ENCODE data around the gene BIRC5. TPM values are rescaled to one million over a fixed set of nuclear protein-coding genes. Genes with fewer than 3 reads are reported as not detected.

The BIRC5 gene
- total and polyA plus RNA-seq, 9 donors: 0.11 to 1.4 (median 0.73) TPM; not detected in 2

GRCh38 chr17:78186692-78187595 lies 27.1 kb upstream of the BIRC5 start, which contains the start of the genes AFMID and TK1:
Gene AFMID (plus strand): TSS chr17:78187362. CDS start chr17:78187371, 9 bp downstream.
Gene TK1 (minus strand): TSS chr17:78187052. CDS start chr17:78186994, 58 bp downstream.
- TF ChIP-seq CTCF (IDR thresholded peaks at IDR 0.05) (peak; percentile 94 to 96 (median 96)), POLR2A (IDR thresholded peaks at IDR 0.05) (peak; percentile 38), EP300 (IDR thresholded peaks at IDR 0.05) (no peak)
- H3K4me3 ChIP-seq: peak within 1 kb of the TSS; percentile 38
- H3K36me3 ChIP-seq: no peaks in the 10 kb centered on the region
- H3K27me3 ChIP-seq: no peaks in the 10 kb centered on the region
- peaks cover 7% of the 10 kb centered on the region for H3K4me1 ChIP-seq (ENCODE audit: insufficient read depth)
- 4 to 5% (median 4%) methylated on average over 54 to 57 of the region's 57 CpGs for WGBS, 3 donors
- DNase-seq: peak; percentile 97 to 100 (median 98)
- H3K27ac ChIP-seq: peak within 1 kb of the TSS; percentile 11 to 40
- no peaks in the 10 kb centered on the region for H3K9me3 ChIP-seq
- intact Hi-C loops (cut with DNase I): loop anchor here in 1 of 4 donors (5.0 kb wide), 1 partner anchor 230 kb away; the partner anchor contains the start of gene TNRC6C

- Histone ChIP-seq H3K27ac (no peak overlapping the region), H3K9me3 (no peaks in the 10 kb centered on the region), H3K36me3 (no peaks in the 10 kb centered on the region), H3K4me3 (no peak overlapping the region), H3K4me1 (ENCODE audit: insufficient read depth) (no peaks in the 10 kb centered on the region), H3K27me3 (no peaks in the 10 kb centered on the region)
- TF ChIP-seq EP300 (IDR thresholded peaks at IDR 0.05) (no peak), CTCF (IDR thresholded peaks at IDR 0.05) (no peak), POLR2A (IDR thresholded peaks at IDR 0.05) (no peak)
- no peak for DNase-seq
- intact Hi-C loops (cut with DNase I): no loop called here
- WGBS, 3 donors: 68 to 90% (median 87%) methylated on average over 5 of the region's 5 CpGs
Measured at GRCh38 chr17:78196716-78197115, 17.3 kb upstream of the BIRC5 start.

GRCh38 chr17:78197147-78197832 lies 16.8 kb upstream of the BIRC5 start:
- Histone ChIP-seq H3K36me3 (no peaks in the 10 kb centered on the region), H3K9me3 (no peaks in the 10 kb centered on the region), H3K4me3 (no peak overlapping the region), H3K4me1 (ENCODE audit: insufficient read depth) (no peaks in the 10 kb centered on the region), H3K27me3 (no peaks in the 10 kb centered on the region), H3K27ac (no peak overlapping the region)
- WGBS, 3 donors: 83 to 89% (median 87%) methylated on average over 9 of the region's 9 CpGs
- intact Hi-C loops (cut with DNase I): no loop called here
- TF ChIP-seq EP300 (IDR thresholded peaks at IDR 0.05) (no peak), CTCF (IDR thresholded peaks at IDR 0.05) (no peak), POLR2A (IDR thresholded peaks at IDR 0.05) (no peak)
- no peak for DNase-seq

- Histone ChIP-seq H3K4me3 (no peak overlapping the region), H3K9me3 (no peaks in the 10 kb centered on the region), H3K4me1 (ENCODE audit: insufficient read depth) (no peaks in the 10 kb centered on the region), H3K36me3 (no peaks in the 10 kb centered on the region), H3K27ac (no peak overlapping the region), H3K27me3 (no peaks in the 10 kb centered on the region)
- intact Hi-C loops (cut with DNase I): no loop called here
- 87 to 90% (median 89%) methylated on average over 6 of the region's 6 CpGs for WGBS, 3 donors
- no peak for DNase-seq
- TF ChIP-seq EP300 (IDR thresholded peaks at IDR 0.05) (no peak), CTCF (IDR thresholded peaks at IDR 0.05) (no peak), POLR2A (IDR thresholded peaks at IDR 0.05) (no peak)
Measured at GRCh38 chr17:78200451-78200850, 13.6 kb upstream of the BIRC5 start.

All from ovary (tissue), 9 donors.